Prostate gland (tissue), 2 donors: ENCODE results near the gene TOR1A. TPM values are rescaled to one million over a fixed set of nuclear protein-coding genes. Genes with fewer than 3 reads are reported as not detected.

Source experiments
- DNase-seq: peaks from one replicate; pipeline ENCODE4 v3.0.0-alpha.2; 2019; ENCODE audit warnings: low spot score
- H3K27ac ChIP-seq, 2 donors: fragments of 200-600 bp; sonication (generic); 2 replicates each; pipeline ENCODE4 v1.5.1; 2017 to 2019
- H3K27me3 ChIP-seq: fragments of 200-600 bp; sonication (generic); replicated peaks from 2 replicates; pipeline ENCODE4 v1.5.1; 2019; ENCODE audit not compliant: insufficient read depth
- H3K36me3 ChIP-seq, 2 donors: fragments of 200-600 bp; sonication (generic); 1 replicate in 1 of 2; 2 replicates in 1 of 2; pipeline versions ENCODE4 v1.5.1 to v1.8.1; 2017 to 2019
- H3K4me1 ChIP-seq: fragments of 200-600 bp; sonication (generic); replicated peaks from 2 replicates; pipeline ENCODE4 v1.5.1; 2019
- H3K4me3 ChIP-seq, 2 donors: fragments of 200-600 bp; sonication (generic); 2 replicates each; pipeline ENCODE4 v1.5.1; 2017 to 2019
- H3K9me3 ChIP-seq: fragments of 200-600 bp; sonication (generic); 2 replicates; pipeline ENCODE4 v1.5.1; 2017
- CTCF ChIP-seq, 4 experiments: fragments of 200-600 bp in 2 of 4; fragments of 450-650 bp in 2 of 4; sonication (generic) in 2 of 4; IDR thresholded peaks; 1 replicate in 3 of 4; 2 replicates in 1 of 4; pipeline ENCODE4 v1.5.1; 2016 to 2019; ENCODE audit warnings: antibody characterized with exemption in 4 of 4, mild to moderate bottlenecking in 2 of 4, moderate library complexity in 2 of 4
- POLR2A ChIP-seq: fragments of 450-650 bp; IDR thresholded peaks from one replicate; pipeline ENCODE4 v1.6.1; 2016; ENCODE audit warnings: antibody characterized with exemption, mild to moderate bottlenecking
- POLR2AphosphoS5 ChIP-seq: sonication (generic); formaldehyde crosslinking; IDR thresholded peaks from one replicate; pipeline ENCODE4 v1.6.1; 2017; ENCODE audit warnings: antibody characterized with exemption
- WGBS: methylation state at CpG from one replicate; pipeline ENCODE4 v1.1.5; 2018; 5-methylcytosine and 5-hydroxymethylcytosine counted together
- intact Hi-C: fragments of 100-400 bp; cut with DNase I; formaldehyde crosslinking; loops from one replicate; pipeline ENCODE4 v1.14.2; 2022
- total RNA-seq, 2 donors: library from RNA; depleted of rRNA; stranded (reverse); fragments of >200 nt; gene quantifications; one replicate each; pipeline ENCODE4 v1.1.0, GENCODE V29; 2016

The TOR1A gene
- total RNA-seq, 2 donors from 2014 or later, result 37.1 to 41.2 TPM

GRCh38 chr9:129832982-129833381 lies 9.0 kb upstream of the TOR1A start:
- no peak for DNase-seq
- TF ChIP-seq POLR2AphosphoS5, result no peak
- no peak for TF ChIP-seq POLR2A
- TF ChIP-seq CTCF (IDR thresholded peaks at IDR 0.05), result no peak
- intact Hi-C loops, result no loop called here
- Histone ChIP-seq H3K36me3 (peaks cover 2 to 15% of the 10 kb centered on the region in 2 donors), H3K4me3 (no peak overlapping the region), H3K9me3 (no peaks in the 10 kb centered on the region), H3K27ac (no peak overlapping the region), H3K27me3 (no peaks in the 10 kb centered on the region), H3K4me1 (no peaks in the 10 kb centered on the region)
- 94% methylated on average over 1 of the region's 1 CpG for WGBS

- Histone ChIP-seq H3K27ac (no peak overlapping the region), H3K4me3 (no peak overlapping the region), H3K9me3 (no peaks in the 10 kb centered on the region), H3K27me3 (no peaks in the 10 kb centered on the region), H3K4me1 (no peaks in the 10 kb centered on the region), H3K36me3 (peaks cover 3 to 16% of the 10 kb centered on the region in 2 donors)
- no peak for DNase-seq
- WGBS, result 96% methylated on average over 10 of the region's 10 CpGs
- no peak for TF ChIP-seq CTCF (IDR thresholded peaks at IDR 0.05)
- no peak for TF ChIP-seq POLR2AphosphoS5
- no peak for TF ChIP-seq POLR2A
- intact Hi-C loops, result no loop called here
Measured at GRCh38 chr9:129828969-129829368, 5.0 kb upstream of the TOR1A start.

- intact Hi-C loops, result no loop called here
- no peak for DNase-seq
- H3K4me3 ChIP-seq, result no peak overlapping the region
Measured at GRCh38 chr9:129828051-129828450, 4.1 kb upstream of the TOR1A start.

GRCh38 chr9:129826759-129827158 lies 2.8 kb upstream of the TOR1A start:
- H3K9me3 ChIP-seq, result no peaks in the 10 kb centered on the region
- no peak overlapping the region for H3K27ac ChIP-seq
- DNase-seq, result no peak
- TF ChIP-seq POLR2A, result no peak
- no peak for TF ChIP-seq CTCF (IDR thresholded peaks at IDR 0.05)
- TF ChIP-seq POLR2AphosphoS5, result no peak
- H3K27me3 ChIP-seq, result no peaks in the 10 kb centered on the region
- peaks cover 3 to 16% of the 10 kb centered on the region in 2 donors for H3K36me3 ChIP-seq
- intact Hi-C loops, result no loop called here
- H3K4me1 ChIP-seq, result no peaks in the 10 kb centered on the region
- WGBS, result 83% methylated on average over 1 of the region's 1 CpG
- H3K4me3 ChIP-seq, result no peak overlapping the region

More at GRCh38 chr9:129828051-129828450, 4.1 kb upstream of the TOR1A start:
- WGBS, result 81% methylated on average over 9 of the region's 9 CpGs
- H3K27me3 ChIP-seq, result no peaks in the 10 kb centered on the region
- peaks cover 3 to 16% of the 10 kb centered on the region in 2 donors for H3K36me3 ChIP-seq
- no peak for TF ChIP-seq CTCF (IDR thresholded peaks at IDR 0.05)
- TF ChIP-seq POLR2A, result no peak
- no peak for TF ChIP-seq POLR2AphosphoS5
- H3K4me1 ChIP-seq, result no peaks in the 10 kb centered on the region
- H3K9me3 ChIP-seq, result no peaks in the 10 kb centered on the region
- no peak overlapping the region for H3K27ac ChIP-seq

- no peaks in the 10 kb centered on the region for H3K4me1 ChIP-seq
- no peaks in the 10 kb centered on the region for H3K27me3 ChIP-seq
- H3K36me3 ChIP-seq, result peaks cover 3 to 16% of the 10 kb centered on the region in 2 donors
- TF ChIP-seq POLR2AphosphoS5 (no peak), CTCF (IDR thresholded peaks at IDR 0.05) (no peak), POLR2A (no peak)
- intact Hi-C loops, result no loop called here
- 77% methylated on average over 6 of the region's 6 CpGs for WGBS
- no peaks in the 10 kb centered on the region for H3K9me3 ChIP-seq
- no peak for DNase-seq
- no peak overlapping the region for H3K4me3 ChIP-seq
- no peak overlapping the region for H3K27ac ChIP-seq
Measured at GRCh38 chr9:129826344-129826743, 2.4 kb upstream of the TOR1A start.
